ENCODE data around the gene PPL.

PPL gene

DNA sequence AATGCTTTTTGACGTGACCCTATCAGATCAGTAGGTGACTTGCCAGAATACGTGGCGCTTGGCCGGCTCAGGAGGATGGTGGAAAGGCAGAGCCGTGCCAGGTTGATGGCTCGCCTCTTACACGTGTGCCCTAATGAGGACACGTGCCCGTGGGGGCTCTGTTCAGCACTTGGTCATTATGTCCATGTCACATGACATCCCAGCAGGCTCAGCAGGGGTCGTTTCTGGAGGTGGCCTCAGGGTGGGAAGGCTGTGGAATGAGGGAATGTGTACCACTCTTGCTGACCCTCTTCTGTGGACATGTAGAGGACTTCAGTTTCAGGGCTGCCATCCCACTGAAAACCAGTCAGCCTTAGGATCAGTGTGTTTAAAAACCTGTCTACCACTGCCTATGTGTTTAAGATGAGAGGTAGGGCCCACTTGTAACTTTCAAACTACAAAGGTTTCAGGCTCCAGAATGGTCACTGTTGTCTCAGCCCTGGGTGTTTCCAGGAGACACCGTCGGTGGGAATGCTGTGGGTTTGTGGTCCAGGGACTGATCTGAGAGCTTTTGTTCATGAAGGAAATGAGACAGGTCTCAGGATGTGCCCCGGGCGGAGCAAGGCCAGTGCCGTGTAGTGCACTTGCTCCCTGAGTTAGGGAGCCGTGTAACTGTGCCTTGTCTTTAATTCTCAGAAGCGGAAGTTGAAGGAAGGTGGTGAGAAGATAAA lies 77.6 kb downstream of the PPL start:
- DNase-seq = no peak

DNA sequence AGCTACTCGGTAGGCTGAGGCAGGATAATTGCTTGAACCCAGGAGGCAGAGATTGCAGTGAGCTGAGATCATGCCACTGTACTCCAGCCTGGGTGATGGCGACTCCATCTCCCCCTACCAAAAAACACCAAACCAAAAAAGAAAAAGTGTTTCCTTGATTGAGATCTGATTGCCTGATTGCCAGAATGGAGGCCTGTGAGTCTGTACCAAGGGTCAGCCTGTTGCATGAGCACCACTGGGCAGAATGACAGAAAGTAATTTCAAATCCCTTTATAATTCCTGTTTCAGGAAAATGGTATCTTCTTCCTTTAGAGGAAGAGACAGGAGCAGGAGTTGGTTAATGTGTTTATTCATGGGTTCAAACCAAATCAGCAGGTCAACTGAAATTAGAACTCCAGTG lies 81.1 kb downstream of the PPL start:
- no peak for DNase-seq

DNA sequence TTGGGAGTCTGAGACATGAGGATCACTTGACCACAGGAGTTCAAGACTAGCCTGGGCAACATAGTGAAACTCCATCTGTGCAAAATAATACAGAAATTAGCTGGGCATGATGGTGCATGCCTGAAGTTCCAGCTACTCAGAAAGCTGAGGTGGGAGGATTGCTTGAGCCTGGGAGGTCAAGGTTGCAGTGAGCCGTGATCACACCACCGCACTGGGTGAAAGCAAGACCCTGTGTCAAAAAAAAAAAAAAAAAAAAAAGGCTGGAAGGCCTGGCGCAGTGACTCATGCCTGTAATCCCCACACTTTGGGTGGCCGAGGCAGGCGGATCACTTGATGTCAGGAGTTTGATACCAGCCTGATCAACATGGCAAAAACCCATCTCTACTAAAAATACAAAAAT lies 81.6 kb downstream of the PPL start:
- DNase-seq = no peak

DNA sequence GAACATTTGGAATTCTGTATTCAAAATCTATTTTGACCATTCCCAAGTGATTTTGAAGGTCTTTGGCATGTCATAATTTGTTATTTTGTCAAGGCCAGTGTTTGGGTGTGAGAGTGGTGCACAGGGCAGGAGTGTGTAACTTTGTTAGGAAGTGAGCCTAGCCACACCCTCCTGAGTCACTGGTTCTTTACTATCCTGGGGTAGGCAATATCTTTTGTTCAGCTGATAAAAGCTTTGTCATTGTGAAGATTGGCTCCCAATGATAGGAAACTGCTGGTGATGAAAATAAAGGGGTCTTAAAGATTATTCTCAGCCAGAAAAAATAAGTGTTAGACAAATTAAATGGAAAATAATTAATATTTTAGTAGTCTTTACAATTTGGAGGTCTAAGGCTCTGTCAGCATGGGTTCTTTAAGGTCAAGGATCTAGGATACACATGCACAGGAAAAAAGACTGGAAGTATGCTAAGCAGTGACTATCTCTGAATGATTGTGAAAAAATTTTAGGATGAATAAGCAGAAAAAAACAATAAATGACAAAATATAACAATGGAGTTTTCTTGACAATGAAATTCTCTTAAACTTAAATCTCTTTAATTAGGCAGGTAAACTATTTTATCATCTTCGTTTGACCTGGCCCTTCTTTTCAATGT lies 84.6 kb downstream of the PPL start:
- no peak for DNase-seq

DNA sequence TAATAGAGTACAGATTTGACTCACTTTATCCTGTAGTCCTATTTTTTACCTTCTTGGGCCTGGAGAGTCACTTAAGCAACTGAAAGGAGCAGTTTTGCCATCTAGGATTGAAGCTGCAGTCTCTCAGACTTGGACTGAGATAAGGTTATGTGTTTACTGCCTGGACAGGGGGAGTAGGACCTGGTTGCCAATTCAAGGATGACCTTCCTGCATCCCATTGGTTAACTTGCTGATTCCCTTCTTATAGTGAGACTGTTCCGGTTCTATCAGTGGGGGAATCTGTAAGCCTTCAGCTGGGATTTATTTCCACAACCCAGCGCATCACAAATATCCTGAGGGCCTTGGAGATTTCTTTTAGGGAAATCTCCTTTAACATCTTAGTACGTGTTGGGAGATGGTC lies 86.7 kb downstream of the PPL start:
- no peak for DNase-seq

DNA sequence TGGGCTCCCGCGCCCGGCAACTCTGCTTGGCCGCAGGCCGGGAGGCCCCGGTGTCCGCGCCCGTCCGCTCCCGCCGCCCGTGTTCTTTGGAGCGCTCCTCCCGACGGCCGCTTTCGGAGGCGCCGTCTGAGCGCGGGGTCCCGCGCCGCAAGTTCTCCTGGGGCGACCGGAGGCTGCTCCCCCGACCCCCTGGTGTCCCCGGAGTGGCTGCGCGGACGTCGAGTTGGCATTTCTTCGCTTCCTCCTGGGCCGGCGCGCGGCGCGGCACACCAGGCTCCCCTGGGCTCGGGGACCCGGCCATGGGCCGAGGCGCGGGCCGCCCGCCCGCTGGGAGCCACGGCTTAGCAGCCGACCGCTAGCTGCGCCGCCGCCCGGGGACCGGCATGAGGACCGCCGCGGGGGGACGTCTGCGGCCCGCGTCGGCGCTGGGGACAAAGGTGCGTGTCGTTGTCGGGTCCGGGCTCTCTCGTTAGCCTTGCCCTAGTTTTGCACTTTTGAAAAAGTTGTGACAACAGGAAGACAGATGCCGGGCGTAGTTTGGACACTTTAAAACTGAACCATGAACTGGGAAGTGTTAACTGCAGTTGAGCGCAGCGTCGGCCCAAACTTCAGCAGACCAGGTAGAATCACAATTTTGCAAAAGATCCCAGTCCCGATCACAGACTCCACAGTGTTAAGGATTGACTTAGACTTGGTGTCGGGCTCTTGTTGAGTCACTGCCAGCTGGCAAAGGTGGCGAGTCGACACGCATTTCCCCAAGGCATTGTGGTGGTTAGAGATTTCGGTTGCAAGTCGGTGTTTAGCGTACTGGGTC lies 89.0 kb downstream of the PPL start:
- DNase-seq = no peak

DNA sequence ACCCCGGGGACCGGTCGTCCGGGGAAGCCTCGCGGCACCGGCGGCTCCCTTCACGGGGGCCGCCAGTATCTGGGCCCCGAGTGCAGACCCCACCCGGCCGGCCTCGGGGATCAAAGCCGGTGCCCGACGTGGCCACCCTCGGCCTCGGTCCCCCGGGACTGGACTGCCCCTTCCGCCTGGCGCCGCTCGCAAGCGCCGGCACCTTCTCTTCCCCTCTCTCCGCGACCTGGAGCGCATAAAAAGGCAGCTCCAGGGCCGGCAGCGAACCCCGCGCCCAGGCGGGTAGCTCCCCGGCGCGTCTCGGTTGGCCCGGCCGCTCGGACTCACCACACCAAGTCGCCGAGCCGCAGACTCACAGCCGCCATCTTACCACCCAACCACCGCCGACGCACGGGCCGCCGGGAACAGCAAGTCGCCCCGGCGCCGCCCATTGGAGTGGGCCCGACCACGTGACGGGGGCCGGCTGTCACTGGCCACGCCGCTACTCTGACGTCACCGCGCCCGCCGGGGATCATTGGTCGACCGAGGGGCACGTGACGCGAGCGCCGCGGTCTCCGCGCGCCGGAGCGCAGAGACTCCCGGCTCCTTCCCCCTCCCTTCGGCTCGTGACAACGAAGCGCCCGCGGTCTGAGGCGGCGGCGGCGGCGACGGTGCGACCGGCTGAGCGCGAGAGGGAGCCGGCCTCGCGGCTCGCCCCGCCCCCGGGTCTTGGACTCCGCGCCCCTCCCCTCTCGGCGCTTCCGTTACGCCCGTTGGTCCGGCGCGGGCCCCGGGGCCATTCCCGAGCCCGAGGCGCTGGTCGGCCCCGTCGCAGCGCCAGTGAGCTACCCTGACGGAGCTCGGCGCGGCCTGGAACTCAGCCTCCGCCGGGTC lies 89.8 kb downstream of the PPL start, which contains the start of the genes GLYR1 and UBN1:
TSS of gene GLYR1 (minus strand) at position 388 of the 873 bp plus-strand sequence. CDS start at position 365, 23 bp downstream.
TSS of gene UBN1 (plus strand) at position 581 of the 873 bp plus-strand sequence. CDS start 5,437 bp downstream, outside the sequence.
- peak; percentile 73 for DNase-seq

DNA sequence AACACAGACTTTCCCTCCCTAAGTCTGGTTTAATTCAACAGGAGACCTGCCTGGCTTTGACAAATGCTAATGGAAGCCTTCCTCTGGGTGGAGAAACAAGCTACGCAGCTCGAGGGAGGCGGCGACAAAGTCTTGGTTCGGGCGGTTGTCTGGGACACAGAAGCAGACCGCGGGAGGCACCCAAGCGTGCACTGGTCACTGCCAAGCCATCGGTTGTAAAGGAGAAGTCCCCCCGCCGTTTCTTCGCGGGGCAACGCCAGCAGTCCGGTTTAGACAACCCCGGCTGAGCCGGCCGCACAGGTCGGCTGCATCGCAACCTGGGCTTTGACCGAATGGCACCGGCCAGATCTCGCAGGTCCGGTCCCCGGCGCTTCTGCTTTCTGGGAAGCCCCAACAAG lies 90.4 kb downstream of the PPL start:
- DNase-seq = no peak

DNA sequence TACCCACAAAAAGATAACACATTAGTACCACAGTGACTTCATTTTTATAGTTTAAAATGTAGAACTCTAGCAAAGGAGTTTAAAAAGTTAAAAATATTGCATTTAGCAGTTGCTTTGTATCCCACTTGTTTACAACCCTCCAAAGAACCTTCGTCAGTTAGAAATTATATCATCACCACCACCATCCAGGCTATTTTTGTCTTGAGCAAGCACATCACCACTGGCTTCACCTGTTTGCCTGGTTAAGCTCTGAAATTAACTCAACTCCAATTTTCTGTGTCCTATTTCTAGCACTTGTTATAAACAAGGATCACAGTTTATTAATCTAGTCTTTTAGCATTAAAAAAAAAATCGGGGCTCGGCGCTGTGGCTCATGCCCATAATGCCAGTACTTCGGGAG lies 96.0 kb downstream of the PPL start:
- no peak for DNase-seq

DNA sequence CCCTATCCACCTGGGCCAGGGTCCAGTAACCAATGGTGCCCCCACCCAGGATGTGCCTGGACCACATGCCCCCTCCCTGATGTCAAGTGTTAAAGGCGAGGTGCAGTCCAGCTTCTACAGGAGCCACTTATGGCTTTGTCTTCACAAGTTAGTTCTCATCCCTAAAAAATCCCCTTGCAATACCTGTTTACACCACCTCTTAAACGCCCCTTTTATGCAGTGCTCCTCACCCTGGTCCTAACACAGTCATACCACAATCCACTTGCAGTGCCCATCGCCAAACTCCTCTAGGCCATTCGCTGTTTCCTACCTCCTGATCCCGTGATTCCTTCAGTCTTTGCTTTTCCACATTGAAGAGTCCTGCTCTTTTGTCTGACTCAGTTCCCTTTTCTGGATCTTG lies 97.0 kb downstream of the PPL start:
- no peak for DNase-seq

DNA sequence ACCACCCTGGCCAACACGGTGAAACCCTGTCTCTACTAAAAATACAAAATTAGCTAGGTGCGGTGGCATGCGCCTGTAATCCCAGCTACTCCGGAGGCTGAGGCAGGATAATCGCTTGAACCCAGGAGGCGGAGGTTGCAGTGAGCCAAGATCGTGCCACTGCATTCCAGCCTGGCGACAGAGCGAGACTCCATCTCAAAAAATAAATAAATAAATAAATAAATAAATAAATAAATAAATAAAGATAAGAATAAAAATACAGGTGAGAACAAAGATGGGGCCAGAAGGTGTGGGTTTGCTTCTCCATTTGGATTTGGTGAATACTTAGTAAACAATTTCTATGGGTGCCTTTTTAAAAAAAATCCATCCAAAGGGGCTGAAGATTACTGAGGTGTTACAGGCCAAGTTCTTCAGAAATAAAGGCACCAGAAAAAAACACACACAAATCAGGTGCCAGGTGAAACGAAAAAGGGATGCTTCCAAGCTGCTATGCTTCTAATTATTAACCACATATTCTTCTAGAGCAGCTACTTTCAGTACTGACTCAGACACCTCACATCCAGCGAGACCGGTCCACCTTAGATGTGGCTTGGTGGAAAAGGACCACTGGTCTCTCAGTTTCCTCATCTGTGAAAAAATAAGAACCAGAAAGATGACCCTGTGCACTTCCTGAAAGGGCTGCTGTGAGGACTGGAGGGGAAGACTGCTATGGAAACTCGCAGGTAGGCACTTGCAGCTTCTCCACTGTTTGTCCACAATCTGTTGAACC lies 99.0 kb downstream of the PPL start:
- no peak for DNase-seq

DNA sequence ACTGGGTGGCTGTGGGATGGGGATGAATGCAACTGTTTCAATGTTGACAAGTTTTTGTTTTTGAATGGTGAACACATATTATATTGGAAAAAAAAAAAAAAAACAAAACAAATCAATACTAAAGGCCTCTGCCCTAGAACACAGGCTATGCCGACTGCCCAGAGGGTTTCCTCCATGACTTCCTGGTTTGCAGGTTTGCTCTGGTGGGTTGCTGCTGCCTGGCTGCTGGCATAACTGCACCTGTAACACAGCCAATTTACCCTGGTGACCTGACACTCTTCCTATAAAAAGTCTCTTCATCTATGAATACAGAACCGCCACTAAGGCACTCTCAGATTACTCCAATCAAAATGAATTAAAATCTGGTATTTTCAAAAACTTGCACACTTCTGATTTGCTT lies 100.2 kb downstream of the PPL start:
- DNase-seq = no peak

DNA sequence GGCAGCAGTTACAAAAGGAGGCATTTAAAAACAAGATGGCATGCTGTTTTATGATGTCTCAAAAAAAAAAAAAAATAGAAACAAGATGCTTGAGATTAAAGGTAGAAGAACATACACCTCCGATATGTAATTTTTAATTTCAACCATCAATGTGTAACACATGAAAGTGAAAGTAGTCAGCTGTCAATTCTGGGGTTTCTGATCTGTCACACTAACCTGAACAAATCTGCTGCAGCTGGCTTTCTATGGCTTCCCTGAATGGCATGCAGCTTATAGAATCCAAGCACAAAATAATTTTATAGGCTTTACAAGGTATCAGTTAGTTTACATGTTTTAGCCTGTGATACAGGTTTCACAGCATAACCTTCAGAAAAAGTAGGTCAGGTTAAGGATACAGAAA lies 103.4 kb downstream of the PPL start:
- no peak for DNase-seq

DNA sequence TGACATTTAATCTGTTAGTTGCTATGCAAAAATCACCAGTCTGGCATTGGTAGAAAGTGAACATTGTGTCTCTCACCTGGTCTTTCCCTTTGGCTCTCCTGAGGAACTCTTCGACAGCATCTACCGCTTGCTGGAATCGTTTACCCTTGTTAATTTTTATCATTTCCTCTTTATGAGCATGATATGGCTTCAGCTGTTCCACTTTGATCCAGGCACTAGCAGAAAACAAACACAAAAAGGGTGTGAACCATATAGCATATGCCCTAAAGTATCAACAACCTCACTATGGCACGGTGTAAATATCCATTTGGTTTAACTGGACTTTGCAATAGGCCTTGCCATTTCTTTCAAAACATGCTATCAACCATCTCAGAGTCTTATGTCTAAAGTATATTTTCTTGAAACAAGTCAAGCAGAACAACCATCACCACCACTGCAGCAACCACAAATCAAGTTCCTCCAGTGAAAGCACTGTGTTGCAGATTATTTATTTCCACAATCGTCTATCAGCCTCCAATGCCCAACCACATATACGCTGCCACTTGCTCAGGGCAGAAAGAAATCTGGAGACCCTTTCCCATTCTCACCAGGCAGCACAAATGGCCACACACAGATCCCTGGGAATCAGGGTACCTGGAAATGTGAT lies 104.1 kb downstream of the PPL start:
- DNase-seq = no peak

All from NCI-H748 treated with DMSO at 0.1 percent for 48 hours (cell line).